OCI-LY1 (cell line): ENCODE measurements around the gene NRP2.
A peak's percentile ranks its signal among the peaks of the same experiment; 100 is the strongest.

Experiments used
- H2AFZ ChIP-seq: fragments of 200-600 bp; sonication (generic), shearing (Covaris generic); 2 replicates; pipeline ENCODE4 v1.6.0; 2014; ENCODE audit warnings: antibody characterized with exemption, mild to moderate bottlenecking, low read length
- H3F3A ChIP-seq: fragments of 200-600 bp; sonication (generic), shearing (Covaris generic); 2 replicates; pipeline ENCODE4 v1.6.0; 2014; ENCODE audit warnings: mild to moderate bottlenecking, antibody characterized with exemption, low read length, moderate library complexity; ENCODE audit not compliant: insufficient read depth
- H3K27ac ChIP-seq: fragments of 200-600 bp; sonication (generic); 2 replicates; pipeline ENCODE4 v1.5.1; 2014; ENCODE audit warnings: low read length, mixed run types, mild to moderate bottlenecking, low read depth; ENCODE audit not compliant: poor library complexity, severe bottlenecking
- H3K27me3 ChIP-seq: fragments of 200-600 bp; sonication (generic); 2 replicates; pipeline ENCODE4 v1.6.0; 2014; ENCODE audit warnings: antibody characterized with exemption, mild to moderate bottlenecking, low read length, moderate library complexity; ENCODE audit not compliant: insufficient read depth
- H3K36me3 ChIP-seq: fragments of 200-600 bp; sonication (generic); 2 replicates; pipeline ENCODE4 v1.6.1; 2014; ENCODE audit warnings: mild to moderate bottlenecking, antibody characterized with exemption, low read length, moderate library complexity, mixed read lengths; ENCODE audit not compliant: insufficient read depth
- H3K4me1 ChIP-seq: fragments of 200-600 bp; sonication (generic); 2 replicates; pipeline ENCODE4 v1.5.1; 2014; ENCODE audit warnings: mild to moderate bottlenecking, low read length, moderate library complexity; ENCODE audit not compliant: insufficient read depth, severe bottlenecking
- H3K4me2 ChIP-seq: fragments of 200-600 bp; sonication (generic), shearing (Covaris generic); 2 replicates; pipeline ENCODE4 v1.6.1; 2014; ENCODE audit warnings: low read length
- H3K4me3 ChIP-seq: fragments of 200-600 bp; sonication (generic); 2 replicates; pipeline ENCODE4 v1.5.1; 2014; ENCODE audit warnings: low read length, low read depth, mild to moderate bottlenecking, mixed read lengths; ENCODE audit not compliant: poor library complexity, severe bottlenecking
- H3K79me2 ChIP-seq: fragments of 200-600 bp; shearing (Covaris generic); 2 replicates; pipeline ENCODE4 v1.6.1; 2016; ENCODE audit warnings: mixed run types, low read length, mixed read lengths; ENCODE audit not compliant: insufficient read depth
- H3K9ac ChIP-seq: fragments of 200-600 bp; sonication (generic), shearing (Covaris generic); 2 replicates; pipeline ENCODE4 v1.6.1; 2014; ENCODE audit warnings: mild to moderate bottlenecking, low read length, mixed read lengths
- H3K9me2 ChIP-seq: fragments of 200-600 bp; sonication (generic), shearing (Covaris generic); 2 replicates; pipeline ENCODE4 v1.6.1; 2014; ENCODE audit warnings: low read depth, mild to moderate bottlenecking, low read length, mixed read lengths
- H3K9me3 ChIP-seq: fragments of 200-600 bp; shearing (Covaris generic); 2 replicates; pipeline ENCODE4 v1.6.1; 2014; ENCODE audit warnings: low read length, mixed read lengths
- H4K20me1 ChIP-seq: fragments of 200-600 bp; sonication (generic), shearing (Covaris generic); 2 replicates; pipeline ENCODE4 v1.6.0; 2016; ENCODE audit warnings: mild to moderate bottlenecking, low read length; ENCODE audit not compliant: insufficient read depth
- EZH2 ChIP-seq: fragments of 200-600 bp; sonication (generic), shearing (Covaris generic); IDR thresholded peaks from 2 replicates; pipeline ENCODE4 v1.8.0; 2017; ENCODE audit warnings: borderline replicate concordance, mixed run types, mild to moderate bottlenecking, antibody characterized with exemption, low read length, moderate library complexity, mixed read lengths
- TF ChIP-seq, protein P1 (sequence below): fragments of 200-600 bp; sonication (generic), shearing (Covaris generic); IDR thresholded peaks from 2 replicates; pipeline ENCODE4 v1.5.1; 2017; ENCODE audit warnings: mild to moderate bottlenecking, antibody characterized with exemption, low read length, moderate library complexity, mixed read lengths

NRP2 gene

DNA sequence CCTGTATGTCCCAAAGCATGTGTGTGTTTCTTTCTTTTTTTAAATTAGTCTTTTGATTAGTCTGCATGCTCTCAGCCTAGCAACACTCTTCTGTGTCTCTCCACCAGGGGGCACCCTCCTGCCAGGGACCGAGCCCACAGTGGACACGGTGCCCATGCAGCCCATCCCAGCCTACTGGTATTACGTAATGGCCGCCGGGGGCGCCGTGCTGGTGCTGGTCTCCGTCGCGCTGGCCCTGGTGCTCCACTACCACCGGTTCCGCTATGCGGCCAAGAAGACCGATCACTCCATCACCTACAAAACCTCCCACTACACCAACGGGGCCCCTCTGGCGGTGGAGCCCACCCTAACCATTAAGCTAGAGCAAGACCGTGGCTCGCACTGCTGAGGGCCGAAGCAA lies 93.8 kb downstream of the NRP2 start:
- no peak overlapping the region for H3K4me3 ChIP-seq
- no peaks in the 10 kb centered on the region for H3K9me3 ChIP-seq
- H4K20me1 ChIP-seq: no peaks in the 10 kb centered on the region
- H3K36me3 ChIP-seq: no peaks in the 10 kb centered on the region
- no peaks in the 10 kb centered on the region for H3K27me3 ChIP-seq
- no peak overlapping the region for H3K27ac ChIP-seq
- TF ChIP-seq, protein P1, sequence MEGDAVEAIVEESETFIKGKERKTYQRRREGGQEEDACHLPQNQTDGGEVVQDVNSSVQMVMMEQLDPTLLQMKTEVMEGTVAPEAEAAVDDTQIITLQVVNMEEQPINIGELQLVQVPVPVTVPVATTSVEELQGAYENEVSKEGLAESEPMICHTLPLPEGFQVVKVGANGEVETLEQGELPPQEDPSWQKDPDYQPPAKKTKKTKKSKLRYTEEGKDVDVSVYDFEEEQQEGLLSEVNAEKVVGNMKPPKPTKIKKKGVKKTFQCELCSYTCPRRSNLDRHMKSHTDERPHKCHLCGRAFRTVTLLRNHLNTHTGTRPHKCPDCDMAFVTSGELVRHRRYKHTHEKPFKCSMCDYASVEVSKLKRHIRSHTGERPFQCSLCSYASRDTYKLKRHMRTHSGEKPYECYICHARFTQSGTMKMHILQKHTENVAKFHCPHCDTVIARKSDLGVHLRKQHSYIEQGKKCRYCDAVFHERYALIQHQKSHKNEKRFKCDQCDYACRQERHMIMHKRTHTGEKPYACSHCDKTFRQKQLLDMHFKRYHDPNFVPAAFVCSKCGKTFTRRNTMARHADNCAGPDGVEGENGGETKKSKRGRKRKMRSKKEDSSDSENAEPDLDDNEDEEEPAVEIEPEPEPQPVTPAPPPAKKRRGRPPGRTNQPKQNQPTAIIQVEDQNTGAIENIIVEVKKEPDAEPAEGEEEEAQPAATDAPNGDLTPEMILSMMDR: peak; percentile 80
- TF ChIP-seq EZH2: no peak
- peaks cover 6% of the 10 kb centered on the region for H3K4me1 ChIP-seq
- H3F3A ChIP-seq: no peaks in the 10 kb centered on the region
- H2AFZ ChIP-seq: no peak overlapping the region
- H3K9ac ChIP-seq: no peak overlapping the region
- H3K79me2 ChIP-seq: no peaks in the 10 kb centered on the region
- no peak overlapping the region for H3K4me2 ChIP-seq
- no peaks in the 10 kb centered on the region for H3K9me2 ChIP-seq

DNA sequence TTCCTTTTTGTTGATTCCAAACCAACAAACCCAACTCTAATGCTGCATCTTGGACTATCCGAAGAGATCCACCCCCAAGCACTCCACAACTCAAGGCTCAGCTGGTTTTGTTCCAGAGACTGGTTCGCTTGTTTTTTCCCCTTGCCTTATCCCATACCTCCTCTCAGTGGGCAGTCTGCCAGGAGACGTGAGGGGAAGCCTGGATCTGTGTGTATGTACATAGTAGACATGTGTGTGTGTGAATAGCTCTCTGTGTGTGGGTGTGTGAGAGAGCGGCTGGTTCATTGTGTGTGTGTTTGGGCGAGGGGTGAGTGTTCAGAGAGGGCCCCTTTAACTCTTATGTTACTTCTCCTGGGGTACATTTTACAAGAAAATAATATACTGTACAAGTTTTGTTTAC lies 94.4 kb downstream of the NRP2 start:
- Histone ChIP-seq H3K27me3 (no peaks in the 10 kb centered on the region), H4K20me1 (no peaks in the 10 kb centered on the region), H3K36me3 (no peaks in the 10 kb centered on the region), H3K79me2 (no peaks in the 10 kb centered on the region), H2AFZ (no peak overlapping the region), H3K4me1 (peaks cover 6% of the 10 kb centered on the region), H3K9me3 (no peaks in the 10 kb centered on the region), H3K4me3 (no peak overlapping the region), H3K9me2 (no peaks in the 10 kb centered on the region), H3K9ac (no peak overlapping the region), H3K27ac (no peak overlapping the region), H3K4me2 (no peak overlapping the region), H3F3A (no peaks in the 10 kb centered on the region)
- TF ChIP-seq, protein P1: no peak
- TF ChIP-seq EZH2: no peak

DNA sequence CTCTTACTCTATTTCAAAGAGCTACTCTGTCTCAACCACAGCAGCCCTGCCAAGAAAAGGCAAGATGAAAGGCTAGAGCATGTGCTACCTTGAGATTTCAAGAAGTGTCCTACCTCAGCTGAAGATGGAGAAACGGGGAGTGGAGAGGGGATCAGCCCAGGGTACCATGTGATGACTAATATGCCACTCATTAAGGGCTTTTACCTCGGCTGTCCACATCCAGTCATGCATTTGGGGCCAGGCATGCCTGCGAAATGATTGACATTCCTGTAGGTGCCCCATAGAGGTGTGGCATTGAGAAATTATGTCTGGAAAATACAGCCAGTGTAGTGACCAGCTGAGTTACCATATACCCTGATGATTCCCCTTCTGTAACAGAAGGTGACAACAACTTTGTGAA lies 96.1 kb downstream of the NRP2 start:
- H3K4me1 ChIP-seq: peaks cover 6% of the 10 kb centered on the region
- TF ChIP-seq EZH2: no peak
- TF ChIP-seq, protein P1: no peak
- H3K9me2 ChIP-seq: no peaks in the 10 kb centered on the region
- no peak overlapping the region for H2AFZ ChIP-seq
- H3F3A ChIP-seq: no peaks in the 10 kb centered on the region
- no peaks in the 10 kb centered on the region for H4K20me1 ChIP-seq
- no peaks in the 10 kb centered on the region for H3K27me3 ChIP-seq
- H3K9ac ChIP-seq: no peak overlapping the region
- H3K4me2 ChIP-seq: no peak overlapping the region
- no peaks in the 10 kb centered on the region for H3K79me2 ChIP-seq
- H3K9me3 ChIP-seq: no peaks in the 10 kb centered on the region
- no peak overlapping the region for H3K27ac ChIP-seq
- no peaks in the 10 kb centered on the region for H3K36me3 ChIP-seq
- H3K4me3 ChIP-seq: no peak overlapping the region
